Hematopoietic multipotent progenitor cell treated with erythropoietin and hydrocortisone succinate and interleukin-3 and kit ligand, for 15 days (in vitro differentiated cells): Measurements from ENCODE around the gene CRYBG1.
"Not testable (repeated sequence)": the region's sequence is repeated elsewhere in the genome, so short reads cannot be mapped to it uniquely, and the experiment has no call there.

Experiments
- DNase-seq: peaks from one replicate; pipeline ENCODE4 v3.0.0-alpha.2; 2015; ENCODE audit warnings: low spot score

CRYBG1 gene

DNA sequence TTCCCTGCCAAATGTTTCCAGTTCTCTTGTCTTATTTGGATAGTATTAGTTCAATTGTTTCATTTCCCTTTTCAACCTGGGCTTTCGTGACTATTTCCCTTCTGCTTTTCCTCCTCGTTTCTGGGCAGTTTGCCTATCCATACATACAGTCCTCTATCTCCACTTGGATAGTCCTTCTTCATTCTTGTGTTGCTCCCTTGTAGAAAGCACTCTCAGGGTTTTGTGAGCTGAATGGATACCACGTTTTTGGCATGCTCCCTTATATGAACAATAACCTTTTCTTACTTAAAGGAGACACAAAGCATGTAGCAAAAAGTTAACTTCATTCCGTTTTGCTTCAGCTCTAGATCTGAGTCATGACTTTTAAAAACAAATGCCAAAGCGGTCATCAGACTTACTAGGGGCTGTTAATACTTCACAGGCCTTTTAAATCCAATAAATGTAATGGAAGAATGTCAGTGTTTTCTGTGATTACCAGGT lies 16.6 kb downstream of the CRYBG1 start:
- no peak for DNase-seq

DNA sequence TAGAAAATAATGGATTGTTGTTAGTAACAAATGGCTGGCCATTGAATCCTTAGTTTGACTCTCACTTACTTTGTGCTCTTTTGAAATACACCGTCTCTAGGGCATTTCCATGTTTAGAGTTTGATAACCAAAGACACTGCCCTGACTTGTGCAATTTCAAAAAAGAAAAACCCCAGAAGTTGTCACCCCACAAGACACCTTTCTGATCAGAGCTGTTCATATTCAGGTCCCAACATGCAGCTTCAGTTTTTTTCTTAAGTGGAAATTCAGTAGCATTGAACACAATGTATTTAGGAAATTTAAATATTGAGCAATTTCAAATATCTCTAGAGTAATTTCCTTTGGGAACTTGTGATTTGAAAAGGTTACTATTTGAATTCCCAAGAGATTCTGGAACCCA lies 19.4 kb downstream of the CRYBG1 start:
- DNase-seq, result no peak

DNA sequence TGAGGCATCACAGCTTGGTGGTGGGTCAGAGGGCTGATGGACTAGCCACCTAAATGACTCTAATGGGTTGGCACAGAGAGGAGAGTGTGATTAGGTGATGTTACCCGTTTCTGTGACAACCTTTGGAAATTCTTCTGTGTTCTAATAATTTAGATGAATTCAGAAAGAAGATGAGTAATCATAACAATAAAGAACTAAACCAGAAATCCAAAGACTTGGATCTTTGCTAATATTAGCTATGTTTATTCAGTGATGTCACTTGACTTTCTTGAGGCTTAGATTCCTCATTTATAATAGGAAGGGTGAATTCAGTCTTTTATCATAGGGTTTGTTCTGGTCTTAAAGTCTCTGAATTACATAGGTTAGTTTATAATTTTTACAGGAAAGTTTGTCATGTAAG lies 19.9 kb downstream of the CRYBG1 start:
- no peak for DNase-seq

- DNase-seq, result no peak
Measured at GRCh38 chr6:106381223-106381622, 20.7 kb downstream of the CRYBG1 start.

GRCh38 chr6:106381881-106382280 lies 21.4 kb downstream of the CRYBG1 start:
- no peak for DNase-seq

DNA sequence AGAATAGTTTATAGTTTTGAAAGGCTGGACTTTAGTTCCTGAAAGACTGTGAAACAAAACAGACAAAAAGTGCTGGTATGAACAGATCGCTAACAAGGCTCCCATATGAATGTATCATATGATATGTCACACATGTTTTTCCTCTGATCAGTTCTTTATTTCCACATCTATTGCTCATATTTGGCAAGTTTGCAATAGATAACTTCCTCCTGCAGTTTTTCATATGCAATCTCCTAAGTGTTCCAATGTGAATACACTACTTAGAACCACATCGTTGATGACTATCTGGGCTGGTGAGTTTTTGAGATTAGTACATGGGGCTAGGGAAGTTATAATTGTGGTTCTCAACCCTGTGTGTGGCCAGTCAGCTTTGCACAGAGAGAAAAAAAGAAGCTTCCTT lies 23.1 kb downstream of the CRYBG1 start:
- no peak for DNase-seq

GRCh38 chr6:106385530-106385929 lies 25.0 kb downstream of the CRYBG1 start:
- no peak for DNase-seq

GRCh38 chr6:106387875-106388274 lies 27.4 kb downstream of the CRYBG1 start:
- DNase-seq, result no peak

DNA sequence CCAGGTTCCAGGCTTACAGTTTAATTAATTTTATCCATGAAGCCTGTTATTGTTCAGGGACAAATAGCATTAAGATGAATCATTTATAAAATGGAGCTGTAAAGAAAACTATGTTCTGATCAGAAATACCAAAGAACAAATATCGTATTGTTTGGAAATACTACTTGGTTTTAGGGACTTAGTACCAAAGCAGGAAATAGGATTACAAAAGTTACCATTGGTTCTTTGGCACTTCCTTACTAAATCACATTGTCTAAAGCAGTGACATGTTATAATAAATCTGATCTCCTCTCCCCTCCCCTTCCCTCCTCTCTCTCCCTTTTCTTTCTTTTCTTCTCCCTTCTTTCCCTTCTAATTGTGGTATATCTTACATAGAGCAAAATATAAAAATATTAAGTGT lies 29.6 kb downstream of the CRYBG1 start:
- DNase-seq, result no peak

DNA sequence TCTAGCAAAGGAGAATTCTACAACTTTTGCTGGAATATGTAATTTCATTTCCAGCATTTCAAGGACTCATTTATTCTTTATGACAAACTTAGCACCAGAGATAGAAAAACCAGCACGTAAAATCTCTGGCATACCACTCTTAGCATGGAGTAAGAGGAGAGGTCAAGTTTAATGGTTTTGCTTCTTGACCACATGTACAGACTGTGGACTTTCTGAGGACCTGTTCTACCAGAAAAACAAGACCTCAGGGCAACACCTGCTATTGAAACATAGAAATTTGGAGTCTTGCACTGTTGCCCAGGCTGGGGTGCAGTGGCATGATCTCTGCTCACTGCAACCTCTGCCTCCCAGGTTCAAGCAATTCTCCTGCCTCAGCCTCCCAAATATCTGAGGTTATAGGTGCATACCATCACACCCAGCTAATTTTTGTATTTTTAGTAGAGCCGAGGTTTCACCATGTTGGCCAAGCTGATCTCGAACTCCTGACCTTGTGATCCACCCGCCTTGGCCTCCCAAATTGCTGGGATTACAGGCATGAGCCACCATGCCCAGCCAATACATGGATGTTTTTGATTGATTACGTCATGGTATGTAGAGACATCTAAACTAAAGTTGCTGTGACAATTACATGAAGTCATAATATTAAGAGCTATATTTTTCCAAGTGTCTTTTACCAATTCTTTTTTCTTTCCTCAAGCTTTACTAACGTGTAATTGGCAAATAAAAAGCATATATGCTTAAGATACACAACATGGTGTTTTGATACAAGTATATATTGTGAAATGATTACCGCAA lies 36.1 kb downstream of the CRYBG1 start:
- no peak for DNase-seq

DNA sequence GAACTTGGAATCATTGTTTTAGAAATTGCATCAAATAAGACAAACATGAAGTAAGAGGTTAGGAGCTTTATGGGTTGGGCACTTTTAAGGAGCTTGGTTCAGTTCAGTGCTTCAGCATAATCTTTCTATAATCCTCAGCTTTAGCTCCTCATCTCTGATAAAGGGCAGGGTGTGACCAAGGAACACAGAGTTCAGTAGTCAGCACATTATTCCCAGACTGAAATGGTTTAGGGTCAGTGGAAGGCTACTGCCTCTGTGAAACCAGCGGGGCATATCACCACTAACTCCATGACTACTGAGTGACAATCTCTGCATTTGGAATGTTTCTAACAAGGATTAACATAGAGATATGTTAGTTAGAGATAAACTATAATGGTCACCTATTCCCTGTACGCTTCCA lies 36.9 kb downstream of the CRYBG1 start:
- DNase-seq, result no peak

DNA sequence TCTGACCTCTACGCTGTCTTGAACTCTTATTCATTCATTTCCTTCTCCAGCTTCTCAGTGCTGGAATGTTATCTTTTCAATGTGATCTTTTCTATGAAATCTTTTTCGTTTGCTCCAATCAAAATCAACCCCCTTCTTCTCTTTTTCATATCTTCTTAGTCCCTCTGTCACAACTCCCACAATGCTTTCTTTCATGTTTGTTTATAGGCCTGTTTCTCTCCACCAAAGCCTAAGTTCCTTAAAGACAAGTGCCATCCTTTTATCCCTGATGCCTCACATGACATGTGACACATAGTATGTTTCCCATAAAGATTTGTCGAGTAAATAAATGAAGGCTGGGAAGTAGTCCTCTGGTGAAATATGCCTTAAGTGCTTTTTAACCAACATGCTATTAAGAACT lies 38.1 kb downstream of the CRYBG1 start:
- DNase-seq, result no peak

DNA sequence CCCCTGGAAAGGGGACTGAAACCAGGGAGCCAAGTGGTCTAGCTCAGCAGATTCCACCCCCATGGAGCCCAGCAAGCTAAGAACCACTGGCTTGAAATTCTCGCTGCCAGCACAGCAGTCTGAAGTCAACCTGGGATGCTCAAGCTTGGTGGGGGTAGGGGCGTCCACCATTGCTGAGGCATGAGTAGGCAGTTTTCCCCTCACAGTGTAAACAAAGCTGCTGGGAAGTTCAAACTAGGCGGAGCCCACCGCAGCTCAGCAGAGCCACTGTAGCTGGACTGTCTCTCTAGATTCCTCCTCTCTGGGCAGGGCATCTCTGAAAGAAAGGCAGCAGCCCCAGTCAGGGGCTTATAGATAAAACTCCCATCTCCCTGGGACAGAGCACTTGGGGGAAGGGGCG lies 44.5 kb downstream of the CRYBG1 start:
- not testable (repeated sequence) for DNase-seq

DNA sequence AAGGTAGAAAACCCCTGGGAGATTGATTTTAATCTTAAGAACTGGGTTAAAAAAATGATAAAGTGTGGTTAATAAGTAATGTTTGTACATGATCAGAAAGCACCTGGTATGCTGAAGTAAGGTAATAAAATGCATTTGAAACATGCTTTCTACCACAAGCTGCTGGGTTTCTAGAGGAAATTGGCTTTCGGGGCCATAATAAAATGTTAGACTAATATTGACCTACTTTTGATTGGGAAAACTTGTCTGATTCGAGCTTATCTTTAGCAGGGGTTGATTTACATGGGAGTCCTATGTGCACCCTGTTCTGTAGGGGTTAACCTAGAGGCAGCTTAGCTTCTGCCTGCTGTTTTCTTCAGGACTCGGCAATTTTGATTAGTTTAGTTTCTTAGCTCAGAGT lies 50.5 kb downstream of the CRYBG1 start:
- DNase-seq, result no peak

GRCh38 chr6:106411643-106412200 lies 51.2 kb downstream of the CRYBG1 start:
- DNase-seq, result no peak

DNA sequence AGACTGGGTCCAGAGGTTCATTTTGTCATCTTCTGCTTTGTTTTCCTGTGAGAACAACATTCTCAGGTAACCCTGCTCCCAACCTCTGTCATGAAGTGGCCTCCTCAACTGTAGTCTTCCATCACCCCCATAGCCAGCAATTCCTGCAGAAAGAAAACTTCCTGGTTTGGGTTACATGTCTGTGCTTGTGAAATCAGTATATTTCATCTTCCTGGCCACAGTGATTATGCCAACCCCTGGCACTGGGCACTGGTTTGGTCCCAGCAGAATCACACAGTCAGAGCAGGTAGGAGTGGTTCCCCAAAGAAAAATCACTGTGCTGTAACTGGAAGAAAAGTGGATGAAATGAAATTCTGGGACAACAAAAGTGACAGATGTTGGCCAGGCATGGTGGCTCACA lies 52.5 kb downstream of the CRYBG1 start:
- no peak for DNase-seq

- DNase-seq, result no peak
Measured at GRCh38 chr6:106413722-106414121, 53.2 kb downstream of the CRYBG1 start.

GRCh38 chr6:106415921-106416320 lies 55.4 kb downstream of the CRYBG1 start:
- no peak for DNase-seq

DNA sequence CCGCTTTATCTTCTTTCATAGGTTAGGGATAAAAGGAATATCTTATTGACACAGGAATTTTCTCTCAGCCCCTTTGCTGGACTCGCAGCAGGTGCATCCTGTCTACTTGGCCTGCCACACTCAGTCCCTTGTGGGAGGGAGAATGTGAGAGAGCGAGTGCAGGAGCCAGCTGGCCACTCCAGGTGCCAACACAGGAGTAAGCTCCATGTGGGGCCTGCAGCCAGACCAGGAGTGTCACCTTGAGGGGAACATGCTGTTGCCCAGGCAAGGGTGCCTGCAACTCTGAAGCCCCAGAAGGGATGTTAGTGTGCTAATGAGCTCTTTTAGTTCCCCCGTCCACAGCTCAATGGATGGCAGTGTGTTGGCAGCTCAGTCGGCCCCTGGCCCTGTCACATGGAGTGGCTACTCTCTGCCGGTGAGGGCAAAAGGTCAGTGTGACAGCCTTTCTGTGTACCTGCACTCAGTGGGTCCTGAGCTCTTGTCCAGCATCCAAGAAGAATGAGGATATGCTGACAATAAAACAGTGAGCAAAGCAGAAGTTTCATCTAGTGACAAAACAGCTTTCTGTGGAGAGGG lies 57.1 kb downstream of the CRYBG1 start:
- DNase-seq, result no peak

- no peak for DNase-seq
Measured at GRCh38 chr6:106419900-106420613, 59.5 kb downstream of the CRYBG1 start.

GRCh38 chr6:106421496-106421895 lies 61.0 kb downstream of the CRYBG1 start:
- no peak for DNase-seq

GRCh38 chr6:106422534-106422933 lies 62.0 kb downstream of the CRYBG1 start:
- no peak for DNase-seq

- DNase-seq, result no peak
Measured at GRCh38 chr6:106425382-106425781, 64.9 kb downstream of the CRYBG1 start.
